GM12874 (cell line): ENCODE measurements around the gene REP15.
A peak's percentile ranks its signal among the peaks of the same experiment; 100 is the strongest.

Experiments used
- CTCF ChIP-seq: IDR thresholded peaks from 2 replicates; pipeline ENCODE4 v1.5.1; 2011; ENCODE audit warnings: low read depth, mild to moderate bottlenecking, control low read depth, low read length, moderate library complexity; ENCODE audit not compliant: insufficient read depth

Gene REP15

GRCh38 chr12:27696864-27697564, 767 bp downstream of the REP15 start:
- TF ChIP-seq CTCF: no peak

DNA sequence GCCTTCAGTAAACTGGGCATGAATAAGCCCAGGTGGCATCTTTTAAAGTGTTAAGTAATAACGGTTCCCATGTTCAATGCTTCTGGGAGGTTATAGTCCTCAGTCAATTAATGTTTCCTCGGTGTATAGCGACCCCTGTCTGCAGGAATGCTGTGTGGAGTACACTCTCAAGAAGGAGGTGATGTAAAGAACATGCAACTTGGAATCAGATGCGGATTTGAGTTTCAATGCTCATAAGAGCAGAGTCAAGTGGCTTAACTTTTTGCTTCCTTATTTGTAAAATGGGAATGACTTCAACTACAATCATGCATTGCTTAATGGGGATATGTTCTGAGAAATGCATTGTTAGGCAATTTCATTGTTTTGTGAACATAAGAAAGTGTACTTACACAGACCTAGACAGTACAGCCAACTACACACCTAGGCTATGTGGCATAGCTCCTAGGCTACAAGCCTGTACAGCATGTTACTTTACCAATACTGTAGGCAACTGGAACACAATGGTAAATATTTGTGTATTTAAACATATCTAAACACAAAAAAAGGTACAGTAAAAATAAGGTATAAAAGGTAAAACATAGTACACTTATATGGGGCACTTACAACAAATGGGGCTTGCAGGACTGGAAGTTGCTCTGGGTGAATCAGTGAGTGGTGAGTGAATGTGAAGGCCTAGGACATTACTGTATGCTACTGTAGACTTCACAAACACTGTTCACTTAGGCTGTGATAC, 7.6 kb downstream of the REP15 start:
- TF ChIP-seq CTCF: peak; percentile 79

DNA sequence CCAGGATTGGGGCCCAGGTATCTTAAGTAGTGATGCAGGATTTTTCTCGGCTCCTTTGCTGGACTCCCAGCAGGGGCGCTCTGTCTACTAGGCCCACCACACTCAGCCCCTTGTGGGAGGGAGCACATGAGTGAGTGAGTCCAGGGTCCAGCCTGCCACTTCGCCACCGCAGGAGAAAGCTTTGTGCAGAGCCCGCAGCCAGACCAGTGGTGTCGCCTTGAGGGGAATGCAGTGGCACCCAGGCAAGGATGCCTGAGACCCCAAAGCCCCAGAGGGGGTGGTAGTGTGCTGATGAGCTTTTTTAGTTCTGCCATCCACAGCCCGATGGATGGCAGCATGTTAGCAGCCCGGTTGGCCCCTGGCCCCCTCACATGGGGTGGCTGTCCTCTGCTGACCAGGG, 9.0 kb downstream of the REP15 start:
- TF ChIP-seq CTCF: no peak

- TF ChIP-seq CTCF: no peak
These were observed 11.0 kb downstream of the REP15 start for GRCh38 chr12:27707216-27707615.

DNA sequence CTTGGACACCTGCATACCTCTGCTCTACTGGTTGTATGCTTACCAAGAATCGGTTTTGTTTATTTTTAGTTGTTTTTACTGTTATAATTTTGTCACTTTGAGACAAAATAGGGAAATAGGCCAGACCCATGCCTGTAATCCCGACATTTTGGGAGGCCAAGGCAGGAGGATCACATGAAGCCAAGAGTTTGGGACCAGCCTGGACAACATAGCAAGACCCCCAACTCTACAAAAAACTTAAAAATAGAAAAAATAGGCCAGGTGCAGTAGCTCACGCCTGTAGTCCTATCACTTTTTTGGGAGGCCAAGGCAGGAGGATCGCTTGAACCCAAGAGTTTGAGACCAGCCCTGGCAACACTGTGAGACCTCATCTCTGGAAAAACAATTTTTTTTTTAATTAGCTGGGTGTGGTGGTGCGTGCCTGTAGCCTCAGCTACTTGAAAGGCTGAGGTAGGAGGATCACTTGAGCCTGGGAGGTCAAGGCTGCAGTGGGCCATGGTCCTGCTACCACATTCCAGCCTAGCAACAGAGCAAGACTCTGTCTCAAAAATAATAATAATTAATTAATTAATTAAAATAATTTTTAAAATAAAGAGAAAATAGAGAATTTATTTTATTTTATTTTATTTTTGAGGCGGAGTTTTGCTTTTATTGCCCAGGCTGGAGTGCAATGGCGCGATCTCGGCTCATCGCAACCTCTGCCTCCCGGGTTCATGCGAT, 13.1 kb downstream of the REP15 start:
- TF ChIP-seq CTCF: no peak

DNA sequence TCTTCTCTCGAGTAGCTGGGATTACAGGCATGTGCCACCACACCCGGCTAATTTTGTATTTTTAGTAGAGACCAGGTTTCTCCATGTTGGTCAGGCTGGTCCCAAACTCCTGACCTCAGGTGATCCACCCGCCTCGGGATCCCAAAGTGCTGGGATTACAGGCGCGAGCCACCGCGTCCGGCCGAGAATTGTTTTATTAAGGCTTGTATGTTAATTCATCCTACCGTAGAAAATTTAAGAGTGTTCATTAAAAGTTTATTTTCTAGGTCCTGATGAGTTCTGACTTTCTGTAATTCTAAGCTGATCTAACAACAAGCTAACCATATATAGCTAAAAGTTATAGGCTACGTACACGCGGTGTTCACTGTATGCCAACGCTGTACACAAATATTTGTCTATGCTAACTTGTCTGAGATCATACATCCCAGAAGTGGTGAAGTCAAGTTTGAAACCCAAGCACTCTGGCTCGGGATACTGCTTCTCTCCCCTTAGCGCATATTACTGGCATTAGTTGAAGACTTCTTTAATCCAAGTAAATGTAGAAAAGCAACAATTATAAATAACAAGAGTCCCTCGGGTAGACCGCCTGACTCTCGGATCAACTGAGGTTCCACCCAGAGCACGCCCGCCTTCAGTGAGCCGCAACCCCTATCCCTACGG, 13.8 kb downstream of the REP15 start:
- TF ChIP-seq CTCF: no peak

DNA sequence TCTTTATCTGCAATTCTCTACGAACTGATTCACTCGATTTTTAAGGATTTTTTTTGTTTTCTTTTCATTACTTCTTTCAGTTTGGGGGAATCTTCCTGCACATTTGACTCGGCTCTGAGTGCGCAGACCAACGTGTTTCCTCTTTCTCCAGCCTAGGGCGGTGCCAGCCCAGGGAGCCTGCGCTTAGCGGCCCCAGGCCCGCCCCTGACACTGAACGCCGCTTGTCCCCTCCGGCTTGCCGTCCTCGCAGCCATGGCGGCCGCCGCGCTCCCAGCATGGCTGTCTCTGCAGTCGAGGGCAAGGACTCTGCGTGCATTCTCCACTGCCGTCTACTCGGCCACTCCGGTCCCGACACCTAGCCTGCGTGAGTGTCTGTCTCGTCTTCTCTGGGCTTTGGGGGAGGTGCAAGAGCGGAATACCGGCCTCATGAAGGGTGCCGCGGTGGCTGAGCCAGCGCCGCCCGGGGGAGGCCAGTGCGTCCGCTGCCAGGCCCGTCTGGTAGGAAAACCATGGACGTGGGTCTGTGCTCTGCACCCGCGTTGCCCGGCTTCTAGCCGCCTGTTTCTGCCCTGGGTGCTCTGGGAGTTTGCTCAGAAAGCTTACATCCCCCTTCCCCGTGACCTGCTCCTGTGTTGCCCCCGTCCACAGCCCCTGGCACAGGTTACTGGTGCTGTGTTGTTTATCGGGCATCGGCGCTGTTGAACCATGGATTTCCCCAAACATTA, 14.5 kb downstream of the REP15 start, which contains the start of gene MRPS35:
Gene MRPS35, plus strand, starts transcription at position 241 of the 725 bp plus-strand sequence. Its CDS starts 12 bp downstream, at position 253.
- 0 out of 2 replicates have a peak, but pooled peaks have one; percentile 1 for TF ChIP-seq CTCF
